ENCODE results near the gene TMEM132C.

The TMEM132C gene

DNA sequence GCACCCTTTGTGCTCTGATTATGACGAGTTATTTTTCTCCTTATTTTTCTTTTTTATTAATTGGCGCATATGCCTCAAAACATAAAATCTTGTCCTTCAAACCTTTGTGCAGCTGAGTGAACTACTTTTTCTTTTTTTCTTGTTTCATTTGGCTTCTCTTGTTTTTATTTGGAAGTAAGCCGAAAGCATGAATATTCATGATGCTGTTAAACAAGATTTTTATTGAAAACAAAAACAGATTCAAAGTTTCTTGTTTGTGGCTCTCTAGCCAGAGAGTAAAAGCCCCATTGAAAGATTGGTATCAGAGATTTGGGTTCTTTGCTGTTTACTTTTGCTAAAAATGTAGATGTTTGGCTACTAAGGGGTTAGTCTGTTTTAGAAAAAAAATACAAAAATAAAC, 183.8 kb downstream of the TMEM132C start:
- 91% methylated on average over 2 of the region's 3 CpGs for WGBS
- no peaks in the 10 kb centered on the region for H3K36me3 ChIP-seq (ENCODE audit: control insufficient read depth in 1 of 2, insufficient read depth in 2 of 2, low read depth in 1 of 2, low read length in 2 of 2)

DNA sequence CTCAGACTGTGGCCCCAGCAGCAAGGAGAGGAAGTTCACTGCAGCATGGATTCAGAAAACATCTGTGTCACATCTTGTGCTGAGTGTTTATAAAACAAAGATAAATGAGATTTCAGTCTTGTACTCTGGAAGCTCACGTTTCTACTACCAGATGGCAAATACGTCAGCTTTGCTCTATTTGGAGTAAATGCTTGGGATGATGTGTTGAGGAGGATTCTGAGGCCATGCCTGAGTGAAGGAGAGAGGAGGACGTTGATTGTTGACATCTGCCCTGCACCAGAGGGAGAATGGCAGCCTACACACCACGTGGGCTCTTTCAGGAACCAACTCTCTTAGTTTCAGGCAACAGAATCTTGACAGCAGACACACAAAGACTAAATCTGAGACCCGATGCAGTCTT, 188.9 kb downstream of the TMEM132C start:
- Histone ChIP-seq H4K8ac (ENCODE audit: low read length) (no peak overlapping the region), H3K27me3 (ENCODE audit: control insufficient read depth in 1 of 2, insufficient read depth in 1 of 2, low read length in 2 of 2) (no peaks in the 10 kb centered on the region), H2AFZ (ENCODE audit: low read depth, low read length) (no peak overlapping the region), H3K14ac (ENCODE audit: low read length in 2 of 2) (no peak overlapping the region), H3K4ac (ENCODE audit: low read depth in 1 of 2, low read length in 2 of 2) (no peak overlapping the region), H2BK15ac (ENCODE audit: low read depth, poor library complexity, severe bottlenecking) (no peak overlapping the region), H3K23ac (ENCODE audit: low read length in 2 of 2) (no peak overlapping the region), H3K9me3 (ENCODE audit: control insufficient read depth, low read length) (peaks cover 9% of the 10 kb centered on the region), H4K91ac (ENCODE audit: low read length) (no peak overlapping the region), H2BK5ac (ENCODE audit: low read depth, low read length, poor library complexity, severe bottlenecking) (no peak overlapping the region), H2BK120ac (ENCODE audit: low read depth, low read length) (no peak overlapping the region), H3K4me2 (ENCODE audit: low read length, poor library complexity, severe bottlenecking) (no peak overlapping the region), H3K18ac (ENCODE audit: low read depth in 1 of 2, low read length in 2 of 2) (no peak overlapping the region), H2AK5ac (ENCODE audit: low read length, severe bottlenecking) (no peak overlapping the region), H3K9ac (ENCODE audit: low read length) (no peak overlapping the region), H3K79me1 (replicated peaks; ENCODE audit: low read length, poor library complexity, severe bottlenecking) (no peaks in the 10 kb centered on the region), H3K4me3 (ENCODE audit: insufficient read depth in 1 of 2, low read depth in 1 of 2, low read length in 2 of 2) (no peak overlapping the region), H3K36me3 (ENCODE audit: control insufficient read depth in 1 of 2, insufficient read depth in 2 of 2, low read depth in 1 of 2, low read length in 2 of 2) (no peaks in the 10 kb centered on the region), H3K27ac (ENCODE audit: low read length, poor library complexity, severe bottlenecking) (no peak overlapping the region), H2BK12ac (ENCODE audit: low read length in 2 of 2) (no peak overlapping the region), H3K4me1 (ENCODE audit: control insufficient read depth, insufficient read depth, low read depth, low read length) (no peaks in the 10 kb centered on the region)
- WGBS: 22% methylated on average over 5 of the region's 5 CpGs
- peak; percentile 0 for DNase-seq

More for the DNA sequence above, 183.8 kb downstream of the TMEM132C start:
- Histone ChIP-seq H2AK5ac (ENCODE audit: low read length, severe bottlenecking) (no peak overlapping the region), H3K27me3 (ENCODE audit: control insufficient read depth in 1 of 2, insufficient read depth in 1 of 2, low read length in 2 of 2) (no peaks in the 10 kb centered on the region), H3K23ac (ENCODE audit: low read length in 2 of 2) (no peak overlapping the region), H3K79me1 (replicated peaks; ENCODE audit: low read length, poor library complexity, severe bottlenecking) (no peaks in the 10 kb centered on the region), H4K91ac (ENCODE audit: low read length) (no peak overlapping the region), H2BK15ac (ENCODE audit: low read depth, poor library complexity, severe bottlenecking) (no peak overlapping the region), H3K4me1 (ENCODE audit: control insufficient read depth, insufficient read depth, low read depth, low read length) (no peaks in the 10 kb centered on the region), H2BK120ac (ENCODE audit: low read depth, low read length) (no peak overlapping the region), H3K9ac (ENCODE audit: low read length) (no peak overlapping the region), H3K4ac (ENCODE audit: low read depth in 1 of 2, low read length in 2 of 2) (no peak overlapping the region), H2BK5ac (ENCODE audit: low read depth, low read length, poor library complexity, severe bottlenecking) (no peak overlapping the region), H3K9me3 (ENCODE audit: control insufficient read depth, low read length) (no peaks in the 10 kb centered on the region), H2AFZ (ENCODE audit: low read depth, low read length) (no peak overlapping the region), H2BK12ac (ENCODE audit: low read length in 2 of 2) (no peak overlapping the region), H3K18ac (ENCODE audit: low read depth in 1 of 2, low read length in 2 of 2) (no peak overlapping the region), H3K14ac (ENCODE audit: low read length in 2 of 2) (no peak overlapping the region), H4K8ac (ENCODE audit: low read length) (no peak overlapping the region), H3K4me2 (ENCODE audit: low read length, poor library complexity, severe bottlenecking) (no peak overlapping the region), H3K4me3 (ENCODE audit: insufficient read depth in 1 of 2, low read depth in 1 of 2, low read length in 2 of 2) (no peak overlapping the region), H3K27ac (ENCODE audit: low read length, poor library complexity, severe bottlenecking) (no peak overlapping the region)
- DNase-seq: no peak

DNA sequence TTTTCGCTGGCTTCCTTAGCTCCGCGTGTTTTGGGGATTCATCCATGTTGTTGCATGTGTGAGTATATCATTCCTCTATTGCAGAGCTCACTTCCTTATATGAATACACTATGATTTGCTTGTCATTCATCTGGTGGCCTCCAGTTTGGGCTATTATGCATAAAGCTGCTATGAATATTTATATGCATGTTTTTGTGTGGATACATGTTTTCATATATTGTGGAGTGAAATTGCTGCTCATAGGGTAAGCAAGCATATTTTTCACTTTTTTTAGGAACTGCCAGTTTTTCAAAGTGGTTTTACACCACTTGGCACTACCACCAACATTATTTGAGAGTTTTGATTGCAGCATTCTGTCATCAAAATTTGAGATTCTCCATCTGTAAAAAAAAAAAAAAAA, 190.0 kb downstream of the TMEM132C start:
- DNase-seq: no peak
- Histone ChIP-seq H4K91ac (ENCODE audit: low read length) (no peak overlapping the region), H3K18ac (ENCODE audit: low read depth in 1 of 2, low read length in 2 of 2) (no peak overlapping the region), H3K4ac (ENCODE audit: low read depth in 1 of 2, low read length in 2 of 2) (no peak overlapping the region), H3K27ac (ENCODE audit: low read length, poor library complexity, severe bottlenecking) (no peak overlapping the region), H3K9me3 (ENCODE audit: control insufficient read depth, low read length) (peaks cover 9% of the 10 kb centered on the region), H4K8ac (ENCODE audit: low read length) (no peak overlapping the region), H3K9ac (ENCODE audit: low read length) (no peak overlapping the region), H2AFZ (ENCODE audit: low read depth, low read length) (no peak overlapping the region), H2BK12ac (ENCODE audit: low read length in 2 of 2) (no peak overlapping the region), H3K4me2 (ENCODE audit: low read length, poor library complexity, severe bottlenecking) (no peak overlapping the region), H3K36me3 (ENCODE audit: control insufficient read depth in 1 of 2, insufficient read depth in 2 of 2, low read depth in 1 of 2, low read length in 2 of 2) (no peaks in the 10 kb centered on the region), H3K4me3 (ENCODE audit: insufficient read depth in 1 of 2, low read depth in 1 of 2, low read length in 2 of 2) (no peak overlapping the region), H2BK5ac (ENCODE audit: low read depth, low read length, poor library complexity, severe bottlenecking) (no peak overlapping the region), H3K23ac (ENCODE audit: low read length in 2 of 2) (no peak overlapping the region), H2AK5ac (ENCODE audit: low read length, severe bottlenecking) (no peak overlapping the region), H2BK15ac (ENCODE audit: low read depth, poor library complexity, severe bottlenecking) (no peak overlapping the region), H3K4me1 (ENCODE audit: control insufficient read depth, insufficient read depth, low read depth, low read length) (no peaks in the 10 kb centered on the region), H3K14ac (ENCODE audit: low read length in 2 of 2) (no peak overlapping the region), H3K27me3 (ENCODE audit: control insufficient read depth in 1 of 2, insufficient read depth in 1 of 2, low read length in 2 of 2) (no peaks in the 10 kb centered on the region), H2BK120ac (ENCODE audit: low read depth, low read length) (no peak overlapping the region), H3K79me1 (replicated peaks; ENCODE audit: low read length, poor library complexity, severe bottlenecking) (no peaks in the 10 kb centered on the region)
- WGBS: no CpG with 5 or more reads among the region's 3 CpGs

DNA sequence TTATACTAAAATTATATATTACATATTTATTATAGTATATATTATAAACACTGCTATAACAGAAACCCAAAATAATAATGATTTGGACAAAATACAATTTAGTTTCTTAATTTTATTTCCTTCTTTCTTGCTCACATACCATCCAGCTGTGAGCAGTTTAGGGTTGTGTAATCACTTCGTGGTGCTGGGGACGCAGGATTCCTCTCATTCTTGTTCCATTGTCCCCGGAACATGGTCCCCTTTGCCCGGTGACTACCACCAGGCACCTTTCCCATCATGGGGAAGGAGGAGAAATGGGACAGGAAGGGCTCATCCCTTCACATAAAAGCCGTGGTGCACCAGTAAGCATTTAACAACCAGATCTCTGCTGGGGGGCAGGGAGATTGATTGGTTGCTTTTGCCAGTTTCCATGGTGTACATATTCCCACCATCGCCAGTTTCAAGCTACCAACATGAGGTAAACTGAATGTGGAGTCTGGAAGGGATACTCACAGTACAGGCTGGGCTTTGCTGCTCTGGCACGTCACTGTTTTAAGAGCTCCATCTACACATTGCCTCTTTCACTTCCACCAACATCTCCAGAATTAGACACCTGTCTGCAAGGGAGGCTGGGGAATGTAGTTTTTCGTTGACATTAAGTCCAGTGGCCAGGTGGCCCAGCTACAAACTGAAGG, 191.5 kb downstream of the TMEM132C start:
- Histone ChIP-seq H2AK5ac (ENCODE audit: low read length, severe bottlenecking) (no peak overlapping the region), H3K4me2 (ENCODE audit: low read length, poor library complexity, severe bottlenecking) (no peak overlapping the region), H3K4me1 (ENCODE audit: control insufficient read depth, insufficient read depth, low read depth, low read length) (no peaks in the 10 kb centered on the region), H3K23ac (ENCODE audit: low read length in 2 of 2) (no peak overlapping the region), H3K27me3 (ENCODE audit: control insufficient read depth in 1 of 2, insufficient read depth in 1 of 2, low read length in 2 of 2) (no peaks in the 10 kb centered on the region), H3K79me1 (replicated peaks; ENCODE audit: low read length, poor library complexity, severe bottlenecking) (no peaks in the 10 kb centered on the region), H4K8ac (ENCODE audit: low read length) (no peak overlapping the region), H3K9me3 (ENCODE audit: control insufficient read depth, low read length) (peaks cover 9% of the 10 kb centered on the region), H2BK15ac (ENCODE audit: low read depth, poor library complexity, severe bottlenecking) (no peak overlapping the region), H2BK5ac (ENCODE audit: low read depth, low read length, poor library complexity, severe bottlenecking) (no peak overlapping the region), H3K18ac (ENCODE audit: low read depth in 1 of 2, low read length in 2 of 2) (no peak overlapping the region), H3K9ac (ENCODE audit: low read length) (no peak overlapping the region), H3K4me3 (ENCODE audit: insufficient read depth in 1 of 2, low read depth in 1 of 2, low read length in 2 of 2) (no peak overlapping the region), H3K4ac (ENCODE audit: low read depth in 1 of 2, low read length in 2 of 2) (no peak overlapping the region), H2BK120ac (ENCODE audit: low read depth, low read length) (no peak overlapping the region), H3K36me3 (ENCODE audit: control insufficient read depth in 1 of 2, insufficient read depth in 2 of 2, low read depth in 1 of 2, low read length in 2 of 2) (no peaks in the 10 kb centered on the region), H2BK12ac (ENCODE audit: low read length in 2 of 2) (no peak overlapping the region), H3K14ac (ENCODE audit: low read length in 2 of 2) (no peak overlapping the region), H4K91ac (ENCODE audit: low read length) (no peak overlapping the region), H3K27ac (ENCODE audit: low read length, poor library complexity, severe bottlenecking) (no peak overlapping the region), H2AFZ (ENCODE audit: low read depth, low read length) (no peak overlapping the region)
- no peak for DNase-seq
- 65% methylated on average over 5 of the region's 8 CpGs for WGBS
